Fibroblast of lung (primary cell): ENCODE measurements around the gene PAPLN. TPM values are rescaled to one million over a fixed set of nuclear protein-coding genes. Genes with fewer than 3 reads are reported as not detected.

Experiments
- DNase-seq, 2 donors: peaks; one replicate each; pipeline versions ENCODE4 v3.0.0 to v3.0.0-alpha.2; 2010; ENCODE audit warnings: low read depth in 2 of 2
- H2AFZ ChIP-seq: 2 replicates; pipeline ENCODE4 v1.5.1; 2012; ENCODE audit warnings: low read length, control low read depth, inconsistent platforms
- H3K27ac ChIP-seq: 2 replicates; pipeline ENCODE4 v1.5.1; 2011; ENCODE audit warnings: low read length, control low read depth; ENCODE audit not compliant: insufficient read depth
- H3K27me3 ChIP-seq: 2 replicates; pipeline ENCODE4 v1.5.1; 2011; ENCODE audit warnings: mild to moderate bottlenecking, low read length; ENCODE audit not compliant: control insufficient read depth, insufficient read depth
- H3K36me3 ChIP-seq: 2 replicates; pipeline ENCODE4 v1.5.1; 2011; ENCODE audit warnings: low read length; ENCODE audit not compliant: control insufficient read depth, insufficient read depth
- H3K4me1 ChIP-seq: 2 replicates; pipeline ENCODE4 v1.5.1; 2011; ENCODE audit warnings: low read length; ENCODE audit not compliant: control insufficient read depth, insufficient read depth; ENCODE audit errors: extremely low read depth
- H3K4me2 ChIP-seq: 2 replicates; pipeline ENCODE4 v1.5.1; 2011; ENCODE audit warnings: low read length, control low read depth; ENCODE audit not compliant: insufficient read depth; ENCODE audit errors: extremely low read depth
- H3K4me3 ChIP-seq, 4 experiments: fragments of 200-600 bp in 1 of 4; sonication (generic) in 1 of 4; replicated peaks in 1 of 4; 2 replicates each; pipeline ENCODE4 v1.5.1; 2011 to 2016; ENCODE audit warnings: low read length in 4 of 4, low read depth in 3 of 4, mild to moderate bottlenecking in 3 of 4, control low read depth in 2 of 4, inconsistent platforms in 1 of 4, mixed read lengths in 1 of 4; ENCODE audit not compliant: insufficient read depth in 1 of 4; ENCODE audit errors: control extremely low read depth in 1 of 4
- H3K79me2 ChIP-seq: 2 replicates; pipeline ENCODE4 v1.5.1; 2012; ENCODE audit warnings: mild to moderate bottlenecking, low read length, inconsistent platforms; ENCODE audit not compliant: control insufficient read depth, insufficient read depth
- H3K9ac ChIP-seq: 2 replicates; pipeline ENCODE4 v1.5.1; 2011; ENCODE audit warnings: mild to moderate bottlenecking, low read length, control low read depth; ENCODE audit not compliant: insufficient read depth
- H3K9me3 ChIP-seq: 2 replicates; pipeline ENCODE4 v1.5.1; 2012; ENCODE audit warnings: low read depth, low read length; ENCODE audit not compliant: control insufficient read depth, insufficient read depth
- H4K20me1 ChIP-seq: 2 replicates; pipeline ENCODE4 v1.5.1; 2011; ENCODE audit warnings: low read length; ENCODE audit not compliant: control insufficient read depth, insufficient read depth; ENCODE audit errors: extremely low read depth
- CTCF ChIP-seq, 2 donors: IDR thresholded peaks in 1 of 2; conservative IDR thresholded peaks in 1 of 2; 1 replicate in 1 of 2; 2 replicates in 1 of 2; pipeline ENCODE4 v1.5.1; 2011 to 2012; ENCODE audit warnings: low read length in 2 of 2, control low read depth in 1 of 2, inconsistent platforms in 1 of 2, low read depth in 1 of 2, mild to moderate bottlenecking in 1 of 2
- EZH2 ChIP-seq: IDR thresholded peaks from 2 replicates; pipeline ENCODE4 v1.5.1; 2012; ENCODE audit warnings: low read length, control low read depth, mild to moderate bottlenecking; ENCODE audit errors: missing control alignments
- polyA minus RNA-seq: library from RNA; depleted of rRNA, polyadenylated mRNA; stranded (reverse); fragments of >200 nt; gene quantifications from 2 replicates; pipeline ENCODE4 v1.2.3, GENCODE V29; 2011; ENCODE audit warnings: low replicate concordance
- polyA plus RNA-seq, 2 donors: library from polyadenylated mRNA; depleted of rRNA in 1 of 2; stranded (reverse) in 1 of 2; unstranded in 1 of 2; fragments of >200 nt; gene quantifications; 2 replicates each; pipeline ENCODE4 v1.2.1, GENCODE V29; 2011 to 2012; ENCODE audit warnings: missing spikeins in 1 of 2
- total RNA-seq: library from RNA; depleted of rRNA; stranded (reverse); fragments of >200 nt; gene quantifications from 2 replicates; pipeline ENCODE4 v1.2.1, GENCODE V29; 2014

Gene PAPLN, protein sequence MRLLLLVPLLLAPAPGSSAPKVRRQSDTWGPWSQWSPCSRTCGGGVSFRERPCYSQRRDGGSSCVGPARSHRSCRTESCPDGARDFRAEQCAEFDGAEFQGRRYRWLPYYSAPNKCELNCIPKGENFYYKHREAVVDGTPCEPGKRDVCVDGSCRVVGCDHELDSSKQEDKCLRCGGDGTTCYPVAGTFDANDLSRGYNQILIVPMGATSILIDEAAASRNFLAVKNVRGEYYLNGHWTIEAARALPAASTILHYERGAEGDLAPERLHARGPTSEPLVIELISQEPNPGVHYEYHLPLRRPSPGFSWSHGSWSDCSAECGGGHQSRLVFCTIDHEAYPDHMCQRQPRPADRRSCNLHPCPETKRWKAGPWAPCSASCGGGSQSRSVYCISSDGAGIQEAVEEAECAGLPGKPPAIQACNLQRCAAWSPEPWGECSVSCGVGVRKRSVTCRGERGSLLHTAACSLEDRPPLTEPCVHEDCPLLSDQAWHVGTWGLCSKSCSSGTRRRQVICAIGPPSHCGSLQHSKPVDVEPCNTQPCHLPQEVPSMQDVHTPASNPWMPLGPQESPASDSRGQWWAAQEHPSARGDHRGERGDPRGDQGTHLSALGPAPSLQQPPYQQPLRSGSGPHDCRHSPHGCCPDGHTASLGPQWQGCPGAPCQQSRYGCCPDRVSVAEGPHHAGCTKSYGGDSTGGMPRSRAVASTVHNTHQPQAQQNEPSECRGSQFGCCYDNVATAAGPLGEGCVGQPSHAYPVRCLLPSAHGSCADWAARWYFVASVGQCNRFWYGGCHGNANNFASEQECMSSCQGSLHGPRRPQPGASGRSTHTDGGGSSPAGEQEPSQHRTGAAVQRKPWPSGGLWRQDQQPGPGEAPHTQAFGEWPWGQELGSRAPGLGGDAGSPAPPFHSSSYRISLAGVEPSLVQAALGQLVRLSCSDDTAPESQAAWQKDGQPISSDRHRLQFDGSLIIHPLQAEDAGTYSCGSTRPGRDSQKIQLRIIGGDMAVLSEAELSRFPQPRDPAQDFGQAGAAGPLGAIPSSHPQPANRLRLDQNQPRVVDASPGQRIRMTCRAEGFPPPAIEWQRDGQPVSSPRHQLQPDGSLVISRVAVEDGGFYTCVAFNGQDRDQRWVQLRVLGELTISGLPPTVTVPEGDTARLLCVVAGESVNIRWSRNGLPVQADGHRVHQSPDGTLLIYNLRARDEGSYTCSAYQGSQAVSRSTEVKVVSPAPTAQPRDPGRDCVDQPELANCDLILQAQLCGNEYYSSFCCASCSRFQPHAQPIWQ
- total RNA-seq (6.9 and 9.5 TPM in 2 replicates), polyA plus RNA-seq (1.3 and 1.4 TPM in 2 replicates), polyA minus RNA-seq (0.86 and 1.1 TPM in 2 replicates)
- polyA plus RNA-seq (2012): 1.2 and 1.4 TPM in 2 replicates

DNA sequence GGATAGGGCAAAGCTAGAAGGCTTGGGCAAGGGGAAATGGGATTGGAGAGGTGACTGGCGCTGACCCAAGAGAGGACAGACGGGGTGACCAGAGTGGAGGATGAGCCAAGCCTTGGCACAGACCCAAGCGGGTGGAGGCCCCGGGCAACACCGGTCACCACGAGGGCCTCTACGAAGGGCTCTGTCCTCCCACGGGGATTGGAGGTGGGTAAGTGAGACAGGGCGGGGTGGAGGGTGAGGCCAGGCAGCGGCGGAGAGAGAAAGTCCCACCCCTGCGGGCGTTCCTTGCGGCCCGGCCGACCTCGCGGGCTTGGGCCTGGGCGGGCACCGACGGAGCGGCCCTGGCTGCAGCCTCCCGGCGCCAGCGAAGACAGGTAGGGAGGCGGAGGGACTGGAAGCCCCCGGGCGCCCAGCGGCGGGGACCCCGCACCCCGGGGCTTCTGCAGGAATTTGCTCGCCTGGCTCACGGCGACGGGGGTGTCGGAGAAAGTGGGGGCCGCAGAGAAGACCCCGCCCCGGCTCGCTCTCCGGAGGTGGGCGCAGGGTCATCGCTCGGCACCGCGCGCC is at the start of gene PAPLN:
PAPLN (plus strand) TSS at position 288 of the 567 bp plus-strand sequence. CDS start 2,273 bp downstream, outside the sequence.
- no peaks in the 10 kb centered on the region for H3K79me2 ChIP-seq
- H3K9me3 ChIP-seq: no peaks in the 10 kb centered on the region
- no peak within 1 kb of the TSS for H2AFZ ChIP-seq
- no peaks in the 10 kb centered on the region for H4K20me1 ChIP-seq
- H3K27ac ChIP-seq: no peak within 1 kb of the TSS
- peak within 1 kb of the TSS; percentile 73 for H3K4me2 ChIP-seq
- H3K36me3 ChIP-seq: no peaks in the 10 kb centered on the region
- H3K4me3 ChIP-seq: peak within 1 kb of the TSS; percentile 13 to 65 (median 32)
- H3K4me1 ChIP-seq: peaks cover 17% of the 10 kb centered on the region
- peaks cover 35% of the 10 kb centered on the region for H3K27me3 ChIP-seq
- H3K9ac ChIP-seq: no peak within 1 kb of the TSS
- DNase-seq: peak; percentile 12 to 25
- peak; percentile 80 for TF ChIP-seq EZH2
- TF ChIP-seq CTCF (conservative IDR thresholded peaks at IDR 0.05 in 1 of 2, IDR thresholded peaks at IDR 0.05 in 1 of 2; ENCODE audit: low read depth in 1 of 2, low read length in 2 of 2): no peak

DNA sequence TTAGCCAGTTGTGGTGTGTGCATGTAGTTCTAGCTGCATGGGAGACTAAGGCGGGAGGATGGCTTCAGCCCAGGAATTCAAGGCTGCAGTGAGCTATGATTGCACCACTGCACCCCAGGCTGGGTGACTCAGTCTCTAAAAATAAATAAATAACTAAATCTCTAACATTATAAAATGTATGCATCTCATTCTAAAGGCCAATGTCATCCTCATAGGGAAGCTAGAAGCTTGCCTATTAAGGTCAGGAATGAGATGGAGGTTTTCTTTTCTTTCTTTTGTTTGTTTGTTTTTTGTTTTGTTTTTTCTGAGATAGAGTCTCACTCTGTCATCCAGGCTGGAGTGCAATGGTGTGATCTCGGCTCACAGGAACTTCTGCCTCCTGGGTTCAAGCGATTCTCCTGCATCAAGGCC is 48.8 kb upstream of the PAPLN start:
- Histone ChIP-seq H3K27me3 (no peaks in the 10 kb centered on the region), H4K20me1 (no peaks in the 10 kb centered on the region), H3K9me3 (no peaks in the 10 kb centered on the region), H2AFZ (no peak overlapping the region), H3K4me1 (peaks cover 3% of the 10 kb centered on the region), H3K36me3 (peaks cover 3% of the 10 kb centered on the region), H3K4me3 (no peak overlapping the region), H3K4me2 (no peak overlapping the region), H3K27ac (no peak overlapping the region), H3K9ac (no peak overlapping the region), H3K79me2 (no peaks in the 10 kb centered on the region)
- peak; percentile 47 to 86 for DNase-seq
- TF ChIP-seq CTCF (conservative IDR thresholded peaks at IDR 0.05 in 1 of 2, IDR thresholded peaks at IDR 0.05 in 1 of 2; ENCODE audit: low read depth in 1 of 2, low read length in 2 of 2) (no peak), EZH2 (no peak)
